Measurements from ENCODE around the gene DOCK1.

DNA sequence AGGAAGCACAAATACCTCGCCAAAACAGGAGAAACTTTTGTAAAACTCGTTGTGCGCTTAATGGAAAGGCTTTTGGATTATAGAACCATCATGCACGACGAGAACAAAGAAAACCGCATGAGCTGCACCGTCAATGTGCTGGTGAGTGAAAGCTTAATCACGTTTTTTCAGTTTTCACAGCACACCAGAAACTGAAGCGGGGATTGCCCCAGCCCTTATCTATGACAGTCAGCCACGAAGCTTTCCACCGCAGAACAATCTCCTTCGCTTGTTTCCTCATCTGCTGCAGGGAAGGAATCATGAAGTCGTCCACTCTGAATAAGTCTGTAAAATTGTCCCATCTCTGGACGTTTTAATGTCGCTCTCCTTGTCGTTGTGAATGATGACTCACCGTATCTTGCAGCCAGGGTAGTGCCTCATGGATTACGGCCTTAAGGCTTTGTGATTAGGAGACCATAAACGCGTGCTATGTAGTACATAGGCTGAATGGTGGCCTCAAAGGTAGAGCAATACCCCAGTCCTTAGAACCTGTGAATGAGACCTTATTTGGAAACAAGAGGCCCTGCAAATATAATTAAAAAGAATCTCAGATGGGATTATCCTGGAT is 468.9 kb downstream of the DOCK1 start:
- TF ChIP-seq, protein P1, sequence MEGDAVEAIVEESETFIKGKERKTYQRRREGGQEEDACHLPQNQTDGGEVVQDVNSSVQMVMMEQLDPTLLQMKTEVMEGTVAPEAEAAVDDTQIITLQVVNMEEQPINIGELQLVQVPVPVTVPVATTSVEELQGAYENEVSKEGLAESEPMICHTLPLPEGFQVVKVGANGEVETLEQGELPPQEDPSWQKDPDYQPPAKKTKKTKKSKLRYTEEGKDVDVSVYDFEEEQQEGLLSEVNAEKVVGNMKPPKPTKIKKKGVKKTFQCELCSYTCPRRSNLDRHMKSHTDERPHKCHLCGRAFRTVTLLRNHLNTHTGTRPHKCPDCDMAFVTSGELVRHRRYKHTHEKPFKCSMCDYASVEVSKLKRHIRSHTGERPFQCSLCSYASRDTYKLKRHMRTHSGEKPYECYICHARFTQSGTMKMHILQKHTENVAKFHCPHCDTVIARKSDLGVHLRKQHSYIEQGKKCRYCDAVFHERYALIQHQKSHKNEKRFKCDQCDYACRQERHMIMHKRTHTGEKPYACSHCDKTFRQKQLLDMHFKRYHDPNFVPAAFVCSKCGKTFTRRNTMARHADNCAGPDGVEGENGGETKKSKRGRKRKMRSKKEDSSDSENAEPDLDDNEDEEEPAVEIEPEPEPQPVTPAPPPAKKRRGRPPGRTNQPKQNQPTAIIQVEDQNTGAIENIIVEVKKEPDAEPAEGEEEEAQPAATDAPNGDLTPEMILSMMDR (conservative IDR thresholded peaks at IDR 0.05 in 1 of 2, IDR thresholded peaks at IDR 0.05 in 1 of 2; ENCODE audit: low read depth in 1 of 2, low read length in 2 of 2), result no peak
- TF ChIP-seq EZH2 (IDR thresholded peaks at IDR 0.05; ENCODE audit: low read length, missing control alignments), result no peak

Measured in fibroblast of lung (primary cell).